ENCODE results near the gene TAF1A. TPM values are rescaled to one million over a fixed set of nuclear protein-coding genes. Genes with fewer than 3 reads are reported as not detected.

TAF1A gene
- total RNA-seq, 2 experiments from 2014 or later, result 19.5 to 20.5 TPM

DNA sequence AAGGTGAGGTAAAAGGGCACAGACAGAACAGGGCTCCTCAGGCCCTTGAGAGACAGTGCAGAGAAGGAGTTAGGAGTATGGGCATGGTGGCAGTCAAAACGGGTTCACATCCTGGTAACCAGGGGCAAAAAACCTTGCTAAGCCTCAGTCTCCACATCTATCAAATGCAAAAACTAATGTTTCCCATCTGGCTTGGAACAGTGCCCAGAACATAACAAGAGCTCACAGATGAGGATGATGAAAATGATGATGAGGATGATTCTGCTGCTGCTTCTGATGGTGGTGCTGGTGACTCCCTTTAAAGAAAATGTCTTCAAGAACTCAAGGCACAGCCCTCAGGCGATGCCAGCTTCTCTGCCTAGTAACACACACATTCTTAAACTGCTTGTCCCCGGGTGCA lies 65.9 kb downstream of the TAF1A start:
- intact Hi-C loops (cut with micrococcal nuclease), result no loop called here
- no peak overlapping the region for H3K27ac Mint-ChIP-seq
- peaks cover 11% of the 10 kb centered on the region for H3K9me3 Mint-ChIP-seq
- CTCF ChIA-PET, result no interaction called here
- no peak for DNase-seq
- no peaks in the 10 kb centered on the region for H3K36me3 Mint-ChIP-seq (ENCODE audit: low read depth)
- H3K4me3 Mint-ChIP-seq, result no peak overlapping the region
- H3K27me3 Mint-ChIP-seq (ENCODE audit: low read depth), result no peaks in the 10 kb centered on the region
- H3K4me1 Mint-ChIP-seq (ENCODE audit: low read depth), result no peaks in the 10 kb centered on the region

DNA sequence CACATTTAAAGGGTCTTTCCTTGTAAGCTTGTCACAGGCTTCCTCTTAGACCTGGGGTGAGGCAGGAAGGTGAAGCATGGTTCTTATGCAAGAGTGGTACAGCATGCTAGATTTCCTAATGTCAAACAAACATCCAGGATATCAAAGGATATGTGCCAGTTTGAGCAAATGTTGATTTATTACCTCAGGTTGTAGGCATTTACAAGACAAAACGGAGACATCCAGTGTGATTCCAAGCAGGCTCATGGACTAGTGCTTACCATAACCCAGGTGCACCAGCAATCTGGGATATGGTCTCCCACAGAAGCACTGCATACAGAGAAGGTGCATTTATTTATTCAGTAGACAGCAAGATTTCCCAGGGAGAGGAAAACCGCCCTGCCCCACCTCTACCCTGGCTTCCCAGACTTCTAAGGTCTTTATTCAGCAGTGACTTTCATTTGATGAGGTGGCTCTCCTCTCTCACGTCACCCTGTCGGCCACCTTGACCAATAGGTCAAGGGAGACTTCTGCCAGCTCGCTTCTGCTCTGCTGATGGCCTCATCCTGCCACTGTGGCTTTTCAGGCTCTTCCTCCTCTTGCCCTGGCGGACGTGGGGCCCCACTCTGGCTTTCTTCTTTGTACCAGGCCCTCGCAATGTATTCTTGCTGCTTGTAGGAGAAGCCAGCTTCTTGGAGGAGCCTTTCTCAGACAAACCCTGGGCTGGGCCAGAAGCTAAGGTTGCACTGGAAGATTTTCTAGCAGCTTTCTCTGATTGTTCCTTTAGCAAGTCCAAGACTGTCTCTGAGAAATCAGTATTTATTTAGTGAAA lies 67.4 kb downstream of the TAF1A start:
- Mint-ChIP-seq H3K9me3 (peaks cover 8% of the 10 kb centered on the region), H3K27me3 (ENCODE audit: low read depth) (no peaks in the 10 kb centered on the region), H3K27ac (no peak overlapping the region), H3K4me3 (no peak overlapping the region), H3K4me1 (ENCODE audit: low read depth) (no peaks in the 10 kb centered on the region), H3K36me3 (ENCODE audit: low read depth) (no peaks in the 10 kb centered on the region)
- intact Hi-C loops (cut with micrococcal nuclease), result no loop called here
- CTCF ChIA-PET, result no interaction called here
- no peak for DNase-seq

DNA sequence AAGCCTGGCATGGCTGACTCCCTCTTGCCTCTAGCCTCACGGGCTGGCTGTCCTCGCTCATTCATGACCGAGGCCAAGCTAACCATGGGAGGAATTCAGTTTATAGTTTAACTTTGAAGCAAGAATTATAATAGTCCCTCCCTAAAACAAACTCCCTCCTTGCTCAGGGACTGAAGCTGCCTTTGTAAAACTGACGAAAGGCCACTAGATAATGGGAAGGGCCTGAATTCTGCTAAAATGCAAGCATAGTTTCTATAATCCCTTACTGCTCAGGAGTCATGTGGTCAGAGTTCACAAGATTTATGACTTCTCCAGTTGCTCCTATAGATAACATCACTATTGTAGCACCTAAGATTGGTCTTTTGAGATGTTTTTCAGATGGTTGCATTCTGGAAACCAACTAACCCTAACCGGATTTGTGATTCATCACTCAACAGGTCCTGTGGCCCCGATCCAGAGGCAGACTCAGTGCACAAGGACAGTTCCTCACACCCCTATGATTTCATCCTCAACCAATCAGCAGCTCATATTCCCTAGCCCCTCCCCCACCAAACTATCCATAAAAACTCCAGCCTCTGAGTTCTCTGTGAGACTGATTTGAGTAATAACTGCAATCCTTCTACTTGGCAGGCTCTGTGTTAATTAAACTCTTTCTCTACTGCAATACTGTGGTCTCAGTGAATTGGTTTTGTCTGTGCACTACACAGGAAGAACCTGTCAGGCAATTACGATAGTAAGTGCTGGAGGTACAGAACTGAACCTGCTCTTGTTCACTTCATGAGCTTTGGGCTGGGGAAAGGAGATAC lies 68.2 kb downstream of the TAF1A start:
- H3K27me3 Mint-ChIP-seq (ENCODE audit: low read depth), result no peaks in the 10 kb centered on the region
- no peaks in the 10 kb centered on the region for H3K4me1 Mint-ChIP-seq (ENCODE audit: low read depth)
- CTCF ChIA-PET, result no interaction called here
- H3K4me3 Mint-ChIP-seq, result no peak overlapping the region
- DNase-seq, result no peak
- peaks cover 7% of the 10 kb centered on the region for H3K9me3 Mint-ChIP-seq
- intact Hi-C loops (cut with micrococcal nuclease), result no loop called here
- no peaks in the 10 kb centered on the region for H3K36me3 Mint-ChIP-seq (ENCODE audit: low read depth)
- H3K27ac Mint-ChIP-seq, result no peak overlapping the region

Other genes starting within 250 kb of the TAF1A start
- under 1 TPM; 0.12 to 0.30 TPM for gene HHIPL2, start 41.8 kb downstream of the TAF1A start, total RNA-seq
- gene MIA3, start 28.2 kb upstream of the TAF1A start, total RNA-seq, result 10 to 100 TPM; 55.1 to 62.1 TPM
- 10 to 100 TPM; 67.3 to 68.2 TPM for gene AIDA, start 122.6 kb upstream of the TAF1A start, total RNA-seq
- 10 to 100 TPM; 35.7 to 37.2 TPM for gene BROX, start 122.6 kb upstream of the TAF1A start, total RNA-seq
- not detected for gene FAM177B, start 147.3 kb upstream of the TAF1A start, total RNA-seq
- under 1 TPM; 0.93 to 0.94 TPM for gene DISP1, start 225.1 kb upstream of the TAF1A start, total RNA-seq

All from activated naive CD4-positive, alpha-beta T cell treated with anti-CD3 and anti-CD28 coated beads for 36 hours (primary cell).